Skin epidermis (tissue), 12 donors: Measurements from ENCODE around the gene MORN2.
"Not testable (repeated sequence)": the region's sequence is repeated elsewhere in the genome, so short reads cannot be mapped to it uniquely, and the experiment has no call there.

ENCODE experiments used
- H3K27ac ChIP-seq, 21 experiments: fragments of 200-600 bp; sonication (generic) in 11 of 21; one replicate each; pipeline ENCODE4 v1.5.0; 2020; ENCODE audit warnings: mild to moderate bottlenecking in 3 of 21, inconsistent platforms in 2 of 21, moderate library complexity in 2 of 21
- H3K4me3 ChIP-seq, 7 experiments: fragments of 200-600 bp; sonication (generic) in 2 of 7; one replicate each; pipeline ENCODE4 v1.5.0; 2020; ENCODE audit warnings: inconsistent platforms in 2 of 7, mild to moderate bottlenecking in 2 of 7, moderate library complexity in 1 of 7

Gene MORN2

DNA sequence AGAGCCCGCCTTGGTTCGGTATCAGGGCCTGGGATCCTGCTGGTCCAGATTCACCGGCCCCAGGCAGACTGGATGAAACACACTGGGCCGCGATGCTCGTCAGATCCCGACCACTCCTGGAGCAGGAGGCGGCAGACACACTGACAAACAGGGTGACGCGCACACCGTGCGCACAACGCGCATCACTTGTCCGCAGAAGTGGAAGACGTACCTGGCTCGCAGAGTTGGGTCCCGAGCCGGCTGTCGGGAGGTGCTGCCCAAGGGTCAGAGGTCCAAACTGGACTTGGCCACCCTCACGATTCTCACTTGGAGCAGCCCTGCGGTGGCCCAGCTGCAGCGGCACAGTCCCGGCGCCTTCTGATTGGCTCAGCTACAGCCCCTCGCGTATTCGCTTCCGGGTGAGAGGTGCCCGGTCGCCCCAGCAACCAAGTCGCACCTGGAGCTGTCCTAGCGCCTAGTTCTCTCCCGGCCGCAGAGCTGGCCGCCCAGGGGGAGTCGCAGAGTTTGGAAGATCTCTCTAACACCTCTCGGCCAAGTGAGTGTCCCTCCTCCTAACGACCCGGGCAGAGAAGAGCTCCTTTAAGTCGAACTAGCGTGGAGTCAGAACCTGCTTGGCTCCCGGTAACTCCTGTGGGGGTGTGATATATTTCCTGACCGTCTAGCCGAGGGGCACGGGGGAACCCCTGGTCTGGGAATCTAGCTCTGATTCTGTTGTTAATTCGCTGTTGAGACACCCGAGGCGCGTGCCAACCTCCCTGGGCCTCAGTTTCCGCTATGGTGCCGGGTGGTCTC, at the start of gene MORN2, which contains the start of gene DHX57:
Gene MORN2, plus strand, starts transcription at position 401 of the 792 bp plus-strand sequence.
Gene DHX57, minus strand, starts transcription at position 359 of the 792 bp plus-strand sequence. CDS start 7,529 bp downstream, outside the sequence.
- peak within 1 kb of the TSS in 20 of 21 experiments; percentile 2 to 85 (median 68) for H3K27ac ChIP-seq
- H3K4me3 ChIP-seq: peak within 1 kb of the TSS; percentile 59 to 94 (median 71)

GRCh38 chr2:38827539-38828145, 48.1 kb upstream of the MORN2 start:
- H3K27ac ChIP-seq: peak overlapping the region in 3 of 21 experiments; percentile 12 to 21 (median 20)
- H3K4me3 ChIP-seq: not testable (repeated sequence)

- no peak overlapping the region for H3K4me3 ChIP-seq
- peak overlapping the region in 1 of 21 experiments; percentile 21 for H3K27ac ChIP-seq
Observed at GRCh38 chr2:38828460-38828859, 47.3 kb upstream of the MORN2 start.

GRCh38 chr2:38829971-38830370, 45.8 kb upstream of the MORN2 start:
- peak overlapping the region in 3 of 21 experiments; percentile 11 to 70 (median 14) for H3K27ac ChIP-seq
- no peak overlapping the region for H3K4me3 ChIP-seq

DNA sequence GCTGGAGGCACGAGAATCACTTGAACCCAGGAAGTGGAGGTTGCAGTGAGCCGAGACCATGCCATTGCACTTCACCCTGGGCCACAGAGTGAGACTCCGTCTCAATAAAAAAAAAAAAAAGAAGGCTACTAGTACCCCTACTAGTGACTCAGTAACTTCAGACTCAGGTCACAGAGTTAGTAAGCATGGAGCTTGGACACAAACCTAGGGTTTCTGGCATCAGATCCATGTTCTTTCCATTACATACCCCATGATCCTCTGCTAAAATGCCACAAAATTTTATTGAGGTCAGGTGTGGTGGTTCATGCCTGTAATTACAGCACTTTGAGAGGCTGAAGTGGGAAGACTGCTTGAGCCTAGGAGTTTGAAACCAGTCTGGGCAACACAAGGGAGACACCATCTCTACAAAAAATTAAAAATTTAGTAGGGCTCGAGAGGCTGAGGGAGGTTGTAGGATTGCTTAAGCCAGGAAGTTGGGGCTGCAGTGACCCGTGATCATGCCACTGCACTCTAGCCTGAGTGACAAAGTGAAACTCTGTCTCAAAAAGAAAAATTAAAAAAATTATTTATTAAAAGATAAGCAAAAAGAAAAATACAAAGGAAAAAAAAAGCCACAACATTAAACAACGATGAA, 45.1 kb upstream of the MORN2 start:
- H3K27ac ChIP-seq: peak overlapping the region in 3 of 21 experiments; percentile 11 to 70 (median 14)
- no peak overlapping the region for H3K4me3 ChIP-seq

- peak overlapping the region in 1 of 21 experiments; percentile 0 for H3K27ac ChIP-seq
- no peak overlapping the region for H3K4me3 ChIP-seq
Observed at GRCh38 chr2:38835015-38835601, 40.7 kb upstream of the MORN2 start.

GRCh38 chr2:38835990-38836389, 39.8 kb upstream of the MORN2 start:
- Histone ChIP-seq H3K27ac (no peak overlapping the region), H3K4me3 (no peak overlapping the region)

DNA sequence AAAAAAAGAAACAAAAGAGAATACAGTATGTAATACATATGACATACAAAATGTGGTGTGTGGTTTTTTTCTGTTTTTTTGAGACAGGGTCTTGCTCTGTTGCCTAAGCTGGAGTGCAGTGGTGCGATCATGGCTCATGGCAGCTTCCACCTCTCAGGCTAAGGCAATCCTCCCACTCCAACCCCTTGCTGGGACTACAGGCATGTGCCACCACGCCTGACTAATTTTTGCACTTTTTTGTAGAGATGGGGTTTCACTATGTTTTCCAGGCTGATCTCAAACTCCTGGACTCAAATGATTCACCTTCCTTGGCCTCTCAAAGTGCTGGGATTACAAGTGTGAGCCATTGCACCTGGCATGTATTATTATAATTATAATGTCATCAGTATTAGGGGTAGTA, 39.0 kb upstream of the MORN2 start:
- H3K27ac ChIP-seq: no peak overlapping the region
- H3K4me3 ChIP-seq: no peak overlapping the region

DNA sequence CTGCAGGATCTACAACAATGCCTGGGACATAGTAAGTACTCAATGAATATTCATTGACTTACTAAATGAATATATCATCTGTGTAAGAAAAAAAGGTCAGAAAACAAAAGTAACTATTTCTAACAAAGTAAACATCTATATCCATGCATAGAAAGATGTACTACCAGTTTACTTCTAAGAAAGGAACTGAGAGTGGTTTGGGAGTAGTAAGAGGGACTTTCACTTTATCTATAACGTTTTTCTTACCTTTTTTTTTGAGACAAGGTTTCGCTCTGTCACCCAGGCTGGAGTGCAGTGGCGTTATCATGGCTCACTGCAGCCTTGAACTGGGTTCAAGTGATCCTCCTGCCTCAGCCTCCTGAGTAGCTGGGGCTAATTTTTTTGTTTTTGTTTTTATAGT, 25.7 kb upstream of the MORN2 start:
- Histone ChIP-seq H3K27ac (no peak overlapping the region), H3K4me3 (no peak overlapping the region)

DNA sequence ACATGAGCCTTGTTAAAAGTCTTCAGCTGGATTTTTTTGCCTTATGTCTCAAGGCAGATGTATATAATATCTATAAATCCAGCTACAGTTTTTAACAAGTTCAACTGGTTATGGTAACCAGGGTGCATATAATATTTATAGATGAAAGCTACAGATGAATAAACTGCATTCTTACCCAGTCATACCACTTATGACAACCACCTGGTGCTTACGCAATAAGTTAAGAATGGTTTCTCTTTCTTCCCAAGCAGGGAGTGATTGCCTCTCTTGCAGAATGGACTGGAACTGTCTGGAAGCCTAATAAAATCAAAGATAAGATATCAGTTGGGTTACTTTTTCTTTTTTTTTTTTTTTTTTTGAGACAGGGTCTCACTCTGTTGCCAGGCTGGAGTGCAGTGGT, 19.6 kb upstream of the MORN2 start:
- Histone ChIP-seq H3K27ac (no peak overlapping the region), H3K4me3 (no peak overlapping the region)

GRCh38 chr2:38862476-38862875, 13.3 kb upstream of the MORN2 start:
- no peak overlapping the region for H3K27ac ChIP-seq
- H3K4me3 ChIP-seq: no peak overlapping the region

- Histone ChIP-seq H3K27ac (no peak overlapping the region), H3K4me3 (no peak overlapping the region)
Observed at GRCh38 chr2:38863061-38863695, 12.6 kb upstream of the MORN2 start.

GRCh38 chr2:38866773-38867443, 8.9 kb upstream of the MORN2 start:
- Histone ChIP-seq H3K27ac (no peak overlapping the region), H3K4me3 (no peak overlapping the region)

DNA sequence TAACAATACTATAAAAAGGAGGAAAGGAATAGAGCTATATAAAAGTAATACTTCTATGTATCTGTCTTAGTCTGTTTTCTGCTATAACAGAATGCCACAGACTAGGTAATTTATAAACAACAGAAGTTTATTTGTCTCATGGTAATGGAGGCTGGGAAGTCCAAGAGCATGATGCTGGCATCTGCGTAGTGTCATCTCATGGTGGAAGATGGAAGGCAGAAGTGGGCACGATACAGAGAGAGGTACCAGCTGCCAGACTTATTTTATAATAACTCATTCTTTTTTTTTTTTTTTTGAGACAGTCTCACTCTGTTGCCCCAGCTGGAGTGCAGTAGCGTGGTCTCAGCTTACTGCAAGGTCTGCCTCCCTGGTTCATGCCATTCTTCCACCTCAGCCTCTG, 4.3 kb upstream of the MORN2 start:
- Histone ChIP-seq H3K27ac (no peak overlapping the region), H3K4me3 (no peak overlapping the region)

DNA sequence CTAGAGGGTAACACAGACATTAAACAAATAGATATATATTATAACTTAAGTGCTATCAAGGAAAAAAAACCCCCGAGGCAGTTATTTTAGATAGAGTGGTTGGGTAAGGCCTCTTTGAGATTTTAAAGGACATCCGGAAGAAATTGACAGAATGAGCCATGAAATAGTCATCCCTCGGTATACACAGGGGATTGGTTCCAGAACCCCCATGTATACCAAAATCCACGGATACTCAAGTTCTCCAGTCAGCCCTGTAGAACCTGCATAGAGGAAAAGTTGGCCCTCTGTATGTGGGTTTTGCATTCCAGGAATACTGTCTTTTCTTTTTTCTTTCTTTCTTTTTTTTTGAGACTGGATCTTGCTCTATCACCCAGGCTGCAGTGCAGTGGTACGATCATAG, 2.0 kb upstream of the MORN2 start:
- H3K27ac ChIP-seq: no peak overlapping the region
- no peak overlapping the region for H3K4me3 ChIP-seq

DNA sequence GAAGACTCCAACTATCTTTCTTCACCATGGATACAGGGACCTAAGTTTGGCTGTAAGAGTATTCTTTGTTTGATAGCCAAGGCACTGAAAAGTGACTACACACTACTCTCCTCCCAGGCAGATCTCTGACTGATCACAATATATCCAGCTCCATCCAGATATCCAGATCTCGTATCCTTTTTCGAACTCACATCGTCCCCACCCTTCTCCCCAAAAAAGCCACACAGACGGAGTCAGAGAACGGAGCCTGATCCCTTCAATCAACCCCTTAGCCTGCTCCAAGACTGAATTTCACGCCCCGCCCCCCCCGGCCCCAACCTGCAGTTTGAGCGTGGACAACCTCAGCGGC, 575 bp upstream of the MORN2 start:
- Histone ChIP-seq H3K4me3 (peak overlapping the region; percentile 59 to 94 (median 71)), H3K27ac (peak overlapping the region in 20 of 21 experiments; percentile 2 to 85 (median 68))

DNA sequence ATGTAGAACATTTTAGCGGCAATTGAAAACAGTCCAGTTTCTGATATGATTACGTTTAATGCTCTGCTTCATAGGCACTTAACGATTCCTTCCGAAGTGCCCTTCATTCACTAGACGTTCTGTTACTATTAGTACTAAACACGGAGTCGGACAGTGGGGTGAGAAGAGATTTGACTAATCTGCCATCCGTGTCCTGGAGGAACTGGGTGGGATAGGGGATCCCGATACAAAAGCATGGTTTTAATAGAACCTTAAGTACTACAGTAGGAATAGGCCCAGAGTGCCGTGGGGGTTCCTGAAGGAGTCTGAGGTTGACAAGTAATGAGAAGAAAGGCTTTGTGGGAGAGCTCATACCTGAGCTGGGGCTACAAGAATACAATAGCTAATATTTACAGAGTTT, 631 bp downstream of the MORN2 start:
- H3K27ac ChIP-seq: peak overlapping the region in 11 of 21 experiments; percentile 36 to 85 (median 78)
- peak overlapping the region; percentile 59 to 94 (median 71) for H3K4me3 ChIP-seq

- no peak overlapping the region for H3K27ac ChIP-seq
Observed at GRCh38 chr2:38886063-38886462, 10.3 kb downstream of the MORN2 start.

DNA sequence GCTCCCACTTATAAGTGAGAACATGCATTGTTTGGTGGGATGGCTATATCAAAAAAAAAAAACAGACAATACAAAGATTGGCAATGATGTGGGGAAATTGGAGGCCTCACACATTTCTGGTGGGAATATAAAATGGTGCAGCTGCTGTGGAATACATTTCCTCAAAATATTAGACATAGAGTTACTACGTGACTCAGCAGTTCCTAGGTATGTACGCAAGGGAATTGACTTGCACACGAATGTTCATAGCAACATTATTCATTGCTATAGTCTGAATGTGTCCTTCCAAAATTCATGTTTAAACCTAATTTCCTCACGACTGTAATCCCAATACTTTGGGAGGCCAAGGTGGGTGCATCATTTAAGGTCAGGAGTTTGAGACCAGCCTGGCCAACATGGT, 11.6 kb downstream of the MORN2 start:
- no peak overlapping the region for H3K4me3 ChIP-seq
- H3K27ac ChIP-seq: no peak overlapping the region

More at GRCh38 chr2:38886063-38886462, 10.3 kb downstream of the MORN2 start:
- no peak overlapping the region for H3K4me3 ChIP-seq
